Hepatocyte (in vitro differentiated cells): ENCODE data around the gene METRN. TPM values are rescaled to one million over a fixed set of nuclear protein-coding genes. Genes with fewer than 3 reads are reported as not detected.

Source experiments
- DNase-seq: peaks from one replicate; pipeline ENCODE4 v3.0.0-alpha.2; 2016; ENCODE audit warnings: low spot score
- H2AFZ ChIP-seq: fragments of 200-600 bp; sonication (generic); 2 replicates; pipeline ENCODE4 v1.6.0; 2016; ENCODE audit warnings: antibody characterized with exemption, mild to moderate bottlenecking
- H3K27ac ChIP-seq: fragments of 200-600 bp; sonication (generic); 2 replicates; pipeline ENCODE4 v1.5.1; 2016; ENCODE audit warnings: mild to moderate bottlenecking
- H3K27me3 ChIP-seq: fragments of 200-600 bp; sonication (generic); 2 replicates; pipeline ENCODE4 v1.6.1; 2016
- H3K36me3 ChIP-seq: fragments of 200-600 bp; sonication (generic); replicated peaks from 2 replicates; pipeline ENCODE4 v1.5.1; 2016; ENCODE audit warnings: low read depth; ENCODE audit not compliant: insufficient read depth
- H3K4me1 ChIP-seq: fragments of 200-600 bp; sonication (generic); 2 replicates; pipeline ENCODE4 v1.5.1; 2016; ENCODE audit warnings: mild to moderate bottlenecking, moderate library complexity; ENCODE audit not compliant: insufficient read depth
- H3K4me2 ChIP-seq: fragments of 200-600 bp; sonication (generic); 2 replicates; pipeline ENCODE4 v1.6.0; 2016
- H3K4me3 ChIP-seq: fragments of 200-600 bp; sonication (generic); 2 replicates; pipeline ENCODE4 v1.5.1; 2016; ENCODE audit warnings: mild to moderate bottlenecking
- H3K79me2 ChIP-seq: fragments of 200-600 bp; sonication (generic); 2 replicates; pipeline ENCODE4 v1.6.0; 2017; ENCODE audit warnings: mild to moderate bottlenecking
- H3K9me2 ChIP-seq: fragments of 200-600 bp; sonication (generic); replicated peaks from 2 replicates; pipeline ENCODE4 v1.6.0; 2017; ENCODE audit warnings: mild to moderate bottlenecking; ENCODE audit not compliant: insufficient read depth
- H3K9me3 ChIP-seq: fragments of 200-600 bp; sonication (generic); 2 replicates; pipeline ENCODE4 v1.5.1; 2016; ENCODE audit warnings: low read depth, mild to moderate bottlenecking
- H4K20me1 ChIP-seq: fragments of 200-600 bp; sonication (generic); 2 replicates; pipeline ENCODE4 v1.6.0; 2016; ENCODE audit warnings: mild to moderate bottlenecking; ENCODE audit not compliant: insufficient read depth, poor library complexity, severe bottlenecking
- CTCF ChIP-seq: fragments of 200-600 bp; sonication (generic); IDR thresholded peaks from 2 replicates; pipeline ENCODE4 v1.5.1; 2016; ENCODE audit warnings: antibody characterized with exemption, mild to moderate bottlenecking; ENCODE audit not compliant: poor library complexity
- EZH2 ChIP-seq: fragments of 200-600 bp; sonication (generic); IDR thresholded peaks from 2 replicates; pipeline ENCODE4 v1.6.1; 2016; ENCODE audit warnings: antibody characterized with exemption, mild to moderate bottlenecking, borderline replicate concordance
- EZH2phosphoT487 ChIP-seq: fragments of 200-600 bp; sonication (generic); IDR thresholded peaks from one replicate; pipeline ENCODE4 v1.6.1; 2018; ENCODE audit warnings: antibody characterized with exemption, mild to moderate bottlenecking, low read depth, moderate library complexity; ENCODE audit not compliant: unreplicated experiment, severe bottlenecking
- WGBS: methylation state at CpG from one replicate; pipeline ENCODE4 v1.1.6; 2016; ENCODE audit warnings: low lambda C conversion rate; ENCODE audit errors: missing lambda C conversion rate; 5-methylcytosine and 5-hydroxymethylcytosine counted together
- polyA plus RNA-seq: library from polyadenylated mRNA; unstranded; fragments of >200 nt; fragmentation: Nextera tagmentation; extraction: Ambion mirVana; gene quantifications from 2 replicates; pipeline ENCODE4 v1.2.1, GENCODE V29; 2016
- total RNA-seq: library from RNA; depleted of rRNA; stranded (reverse); fragments of >200 nt; gene quantifications from 2 replicates; pipeline ENCODE4 v1.2.3, GENCODE V29; 2014

Gene METRN
- total and polyA plus RNA-seq, 2 experiments from 2014 or later: 22.7 to 68.1 TPM

- H3K4me3 ChIP-seq: no peak overlapping the region
- H3K4me1 ChIP-seq: peaks cover 30% of the 10 kb centered on the region
- H3K9me3 ChIP-seq: no peaks in the 10 kb centered on the region
- TF ChIP-seq CTCF (no peak), EZH2 (no peak), EZH2phosphoT487 (no peak)
- H2AFZ ChIP-seq: no peak overlapping the region
- H3K36me3 ChIP-seq: no peaks in the 10 kb centered on the region
- WGBS: 95% methylated on average over 16 of the region's 23 CpGs
- no peaks in the 10 kb centered on the region for H3K9me2 ChIP-seq
- no peak overlapping the region for H3K27ac ChIP-seq
- peaks cover 14% of the 10 kb centered on the region for H4K20me1 ChIP-seq
- no peak overlapping the region for H3K4me2 ChIP-seq
- DNase-seq: no peak
- peaks cover 13% of the 10 kb centered on the region for H3K79me2 ChIP-seq
- H3K27me3 ChIP-seq: no peaks in the 10 kb centered on the region
These were observed 38.0 kb upstream of the METRN start for GRCh38 chr16:676913-677312.

DNA sequence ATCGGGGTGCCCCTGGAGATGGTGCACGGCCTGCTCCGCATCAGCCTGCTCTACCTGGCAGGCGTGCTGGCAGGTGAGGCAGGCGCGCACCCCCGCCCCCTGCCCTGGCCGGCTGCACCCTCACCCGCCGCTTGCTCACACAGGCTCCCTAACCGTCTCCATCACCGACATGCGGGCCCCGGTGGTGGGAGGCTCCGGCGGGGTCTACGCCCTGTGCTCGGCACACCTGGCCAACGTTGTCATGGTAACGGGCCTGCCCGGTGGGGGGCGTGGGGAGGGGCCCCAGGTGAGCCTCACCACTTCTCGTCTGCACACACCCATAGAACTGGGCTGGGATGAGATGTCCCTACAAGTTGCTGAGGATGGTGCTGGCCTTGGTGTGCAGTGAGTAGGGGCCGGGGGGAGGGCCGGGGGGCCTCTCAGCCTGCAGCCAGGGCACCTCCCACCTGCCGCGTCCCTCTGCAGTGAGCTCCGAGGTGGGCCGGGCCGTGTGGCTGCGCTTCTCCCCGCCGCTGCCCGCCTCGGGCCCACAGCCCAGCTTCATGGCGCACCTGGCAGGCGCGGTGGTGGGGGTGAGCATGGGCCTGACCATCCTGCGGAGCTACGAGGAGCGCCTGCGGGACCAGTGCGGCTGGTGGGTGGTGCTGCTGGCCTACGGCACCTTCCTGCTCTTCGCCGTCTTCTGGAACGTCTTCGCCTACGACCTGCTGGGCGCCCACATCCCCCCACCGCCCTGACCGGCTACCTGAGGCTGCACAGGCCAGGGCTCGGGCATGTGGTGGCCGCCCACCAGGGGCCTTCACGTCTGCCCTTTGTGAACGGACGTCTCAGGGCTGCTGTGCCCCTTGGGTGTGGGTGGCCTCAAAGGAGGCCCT lies 37.4 kb upstream of the METRN start:
- no peak overlapping the region for H3K27ac ChIP-seq
- WGBS: 93% methylated on average over 34 of the region's 57 CpGs

DNA sequence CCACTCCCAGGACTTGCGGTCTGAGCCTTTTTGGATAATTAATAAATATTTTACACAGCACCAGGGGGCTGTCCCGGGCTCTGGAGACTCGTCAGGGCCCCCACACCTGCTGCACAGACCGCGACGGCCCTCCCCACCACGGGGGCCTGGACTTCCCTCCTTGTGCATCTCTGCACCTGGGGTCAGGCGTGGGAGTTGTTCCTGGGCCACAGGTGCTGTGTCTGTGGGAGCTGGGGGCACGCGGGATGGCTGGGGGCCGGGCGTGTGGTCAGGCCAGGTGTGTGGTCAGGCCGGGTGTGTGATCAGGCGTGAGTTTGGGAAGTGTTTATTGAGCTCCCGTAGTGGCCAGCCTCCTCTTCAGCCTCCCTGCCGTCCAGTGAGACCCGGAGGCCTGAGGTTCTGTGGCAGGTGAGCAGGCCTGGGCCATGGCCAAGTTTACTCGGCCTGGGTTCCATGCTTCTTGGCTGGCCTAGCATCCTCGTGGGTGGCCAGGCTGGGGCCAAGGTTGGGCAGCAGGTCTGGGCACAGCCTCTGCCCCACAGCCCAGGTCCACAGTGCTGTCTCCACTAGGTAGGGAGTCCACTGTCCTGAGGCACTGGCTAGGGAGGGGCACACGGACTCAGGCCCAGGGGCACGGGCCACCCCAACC lies 36.6 kb upstream of the METRN start:
- H3K4me3 ChIP-seq: no peak overlapping the region
- H3K27ac ChIP-seq: no peak overlapping the region
- no peak overlapping the region for H3K4me2 ChIP-seq
- H3K9me3 ChIP-seq: no peaks in the 10 kb centered on the region
- H3K27me3 ChIP-seq: no peaks in the 10 kb centered on the region
- peaks cover 34% of the 10 kb centered on the region for H3K4me1 ChIP-seq
- TF ChIP-seq CTCF: no peak
- TF ChIP-seq EZH2phosphoT487: no peak
- TF ChIP-seq EZH2: no peak
- H4K20me1 ChIP-seq: peaks cover 24% of the 10 kb centered on the region
- DNase-seq: no peak
- no peaks in the 10 kb centered on the region for H3K9me2 ChIP-seq
- no peak overlapping the region for H2AFZ ChIP-seq
- no peaks in the 10 kb centered on the region for H3K36me3 ChIP-seq
- peaks cover 27% of the 10 kb centered on the region for H3K79me2 ChIP-seq
- WGBS: 96% methylated on average over 21 of the region's 21 CpGs

More for the DNA sequence above, 37.4 kb upstream of the METRN start:
- peaks cover 20% of the 10 kb centered on the region for H4K20me1 ChIP-seq
- H3K36me3 ChIP-seq: no peaks in the 10 kb centered on the region
- no peak overlapping the region for H3K4me2 ChIP-seq
- H3K4me3 ChIP-seq: no peak overlapping the region
- no peaks in the 10 kb centered on the region for H3K9me2 ChIP-seq
- H3K79me2 ChIP-seq: peaks cover 19% of the 10 kb centered on the region
- H3K27me3 ChIP-seq: no peaks in the 10 kb centered on the region
- TF ChIP-seq EZH2phosphoT487: no peak
- H3K9me3 ChIP-seq: no peaks in the 10 kb centered on the region
- no peak overlapping the region for H2AFZ ChIP-seq
- DNase-seq: no peak
- peaks cover 31% of the 10 kb centered on the region for H3K4me1 ChIP-seq
